IMR-90 (cell line): ENCODE data around the gene CPNE4. TPM values are rescaled to one million over a fixed set of nuclear protein-coding genes. Genes with fewer than 3 reads are reported as not detected.

Source experiments
- ATAC-seq: fragments of 200-7000 bp; cut with Tn5 transposase; 2 replicates; pipeline ENCODE4 v1.9.1; 2020; ENCODE audit warnings: low read depth, mild to moderate bottlenecking, moderate library complexity
- BruUV-seq: library from RNA; stranded (reverse); fragments of 400-500 nt; replicated peaks from 2 replicates; lab custom pipeline; 2021; lab: Mats Ljungman, UMichigan
- CTCF ChIA-PET: fragments of 300-600 bp; formaldehyde crosslinking; extraction: SDS; loops from one replicate; lab custom pipeline; 2021; ENCODE audit warnings: antibody characterized with exemption; lab: Yijun Ruan, JAX
- POLR2A ChIA-PET: fragments of 300-600 bp; sonication (Branson Sonifier 250); formaldehyde crosslinking; loops from one replicate; lab custom pipeline; 2022; ENCODE audit warnings: antibody characterized with exemption; ENCODE audit not compliant: unreplicated experiment; lab: Charles Lee
- DNase-seq: peaks from one replicate; pipeline ENCODE4 v3.0.0; 2013
- H2AFZ ChIP-seq: replicated peaks from 2 replicates; pipeline ENCODE3; 2013; ENCODE audit warnings: low read length, mild to moderate bottlenecking; ENCODE audit not compliant: poor library complexity
- H2AK5ac ChIP-seq: 2 replicates; pipeline ENCODE4 v1.6.1; 2013; ENCODE audit warnings: low read depth, low read length, inconsistent platforms
- H2AK9ac ChIP-seq: replicated peaks from 2 replicates; pipeline ENCODE3; 2013; ENCODE audit warnings: mild to moderate bottlenecking, low read depth, low read length, moderate library complexity; ENCODE audit not compliant: poor library complexity
- H2BK120ac ChIP-seq: 2 replicates; pipeline ENCODE4 v1.6.1; 2013; ENCODE audit warnings: low read depth, low read length, inconsistent platforms
- H2BK15ac ChIP-seq: 3 replicates; pipeline ENCODE4 v1.6.1; 2013; ENCODE audit warnings: low read depth, low read length, inconsistent platforms
- H2BK20ac ChIP-seq: 2 replicates; pipeline ENCODE4 v1.6.1; 2013; ENCODE audit warnings: low read depth, mild to moderate bottlenecking, inconsistent platforms, low read length, moderate library complexity
- H2BK5ac ChIP-seq: 2 replicates; pipeline ENCODE4 v1.6.1; 2013; ENCODE audit warnings: mild to moderate bottlenecking, low read depth, low read length, inconsistent platforms; ENCODE audit not compliant: poor library complexity, severe bottlenecking
- H3K14ac ChIP-seq: replicated peaks from 2 replicates; pipeline ENCODE4 v1.6.1; 2013; ENCODE audit warnings: low read depth, low read length, inconsistent platforms
- H3K18ac ChIP-seq: 2 replicates; pipeline ENCODE4 v1.6.1; 2013; ENCODE audit warnings: low read depth, low read length, control low read depth
- H3K23ac ChIP-seq: 2 replicates; pipeline ENCODE4 v1.6.1; 2013; ENCODE audit warnings: low read depth, low read length, inconsistent platforms
- H3K27ac ChIP-seq: 2 replicates; pipeline ENCODE4 v1.5.1; 2013; ENCODE audit warnings: mild to moderate bottlenecking, control low read depth, low read length; ENCODE audit not compliant: insufficient read depth
- H3K27me3 ChIP-seq: 2 replicates; pipeline ENCODE4 v1.6.1; 2013; ENCODE audit warnings: low read length; ENCODE audit not compliant: control insufficient read depth, insufficient read depth
- H3K36me3 ChIP-seq: 2 replicates; pipeline ENCODE4 v1.6.1; 2013; ENCODE audit warnings: low read length, mixed read lengths; ENCODE audit not compliant: control insufficient read depth, insufficient read depth
- H3K4ac ChIP-seq: 2 replicates; pipeline ENCODE4 v1.6.1; 2013; ENCODE audit warnings: low read depth, low read length, inconsistent platforms
- H3K4me1 ChIP-seq: 2 replicates; pipeline ENCODE4 v1.6.1; 2013; ENCODE audit warnings: low read length, mixed read lengths; ENCODE audit not compliant: control insufficient read depth, insufficient read depth
- H3K4me2 ChIP-seq: 2 replicates; pipeline ENCODE4 v1.6.1; 2013; ENCODE audit warnings: low read depth, mild to moderate bottlenecking, control low read depth, low read length, moderate library complexity
- H3K4me3 ChIP-seq: 2 replicates; pipeline ENCODE4 v1.5.1; 2013; ENCODE audit warnings: low read depth, mild to moderate bottlenecking, control low read depth, low read length, moderate library complexity; ENCODE audit not compliant: insufficient read depth
- H3K56ac ChIP-seq: 2 replicates; pipeline ENCODE4 v1.6.1; 2013; ENCODE audit warnings: low read length, inconsistent platforms; ENCODE audit not compliant: insufficient read depth; ENCODE audit errors: extremely low read depth
- H3K79me1 ChIP-seq, 2 experiments: 2 replicates each; pipeline ENCODE4 v1.6.1; 2013; ENCODE audit warnings: low read length in 2 of 2, inconsistent platforms in 1 of 2, low read depth in 1 of 2
- H3K9ac ChIP-seq: 2 replicates; pipeline ENCODE4 v1.6.1; 2013; ENCODE audit warnings: low read depth, low read length, control low read depth
- H3K9me1 ChIP-seq: 2 replicates; pipeline ENCODE4 v1.6.1; 2013; ENCODE audit warnings: low read length, inconsistent platforms; ENCODE audit not compliant: insufficient read depth
- H3K9me3 ChIP-seq: 2 replicates; pipeline ENCODE4 v1.6.1; 2013; ENCODE audit warnings: low read length; ENCODE audit not compliant: control insufficient read depth, insufficient read depth
- H4K20me1 ChIP-seq: 2 replicates; pipeline ENCODE4 v1.6.1; 2013; ENCODE audit warnings: low read length, inconsistent platforms; ENCODE audit not compliant: insufficient read depth
- H4K5ac ChIP-seq: 2 replicates; pipeline ENCODE4 v1.6.1; 2013; ENCODE audit warnings: mild to moderate bottlenecking, low read depth, low read length, control low read depth
- H4K8ac ChIP-seq, 2 experiments: 2 replicates each; pipeline ENCODE4 v1.6.1; 2013; ENCODE audit warnings: low read depth in 2 of 2, low read length in 2 of 2, control low read depth in 1 of 2, inconsistent platforms in 1 of 2
- H4K91ac ChIP-seq: 2 replicates; pipeline ENCODE4 v1.6.1; 2013; ENCODE audit warnings: low read depth, low read length, inconsistent platforms; ENCODE audit not compliant: insufficient read depth
- BHLHE40 ChIP-seq: fragments of 150-350 bp; IDR thresholded peaks from 2 replicates; pipeline ENCODE4 v1.6.1; 2016; ENCODE audit warnings: mild to moderate bottlenecking, low read depth, low read length
- CHD1 ChIP-seq: IDR thresholded peaks from 2 replicates; pipeline ENCODE4 v1.6.1; 2012; ENCODE audit warnings: low read depth, low read length, improper control_type of control experiment
- NFE2L2 ChIP-seq: fragments of 150-350 bp; IDR thresholded peaks from 2 replicates; pipeline ENCODE4 v1.6.1; 2016; ENCODE audit warnings: low read depth, mild to moderate bottlenecking, low read length
- POLR2A ChIP-seq: IDR thresholded peaks from 2 replicates; pipeline ENCODE4 v1.6.1; 2012; ENCODE audit warnings: mild to moderate bottlenecking, low read depth, low read length
- RCOR1 ChIP-seq: IDR thresholded peaks from 2 replicates; pipeline ENCODE4 v1.6.1; 2012; ENCODE audit warnings: mild to moderate bottlenecking, low read length, improper control_type of control experiment; ENCODE audit not compliant: insufficient replicate concordance
- SMC3 ChIP-seq: fragments of 150-350 bp; IDR thresholded peaks from 2 replicates; pipeline ENCODE4 v1.6.1; 2016; ENCODE audit warnings: low read depth, mild to moderate bottlenecking, antibody characterized with exemption, low read length, moderate library complexity
- WGBS, 2 experiments: methylation state at CpG; one replicate each; pipeline versions ENCODE4 v1.1.5 to v1.1.7; 2013; ENCODE audit warnings: missing lambda C conversion rate in 2 of 2; ENCODE audit not compliant: insufficient read length in 1 of 2; ENCODE audit errors: extremely low coverage in 2 of 2; 5-methylcytosine and 5-hydroxymethylcytosine counted together
- dilution Hi-C: fragments of 300-500 bp; cut with HindIII; formaldehyde crosslinking; loops from one replicate; pipeline ENCODE4 v1.14.3; 2018; ENCODE audit warnings: low sequenced_read_pairs; ENCODE audit not compliant: unreplicated experiment
- in situ Hi-C: fragments of 300-500 bp; cut with MboI; formaldehyde crosslinking; loops from 3 replicates; pipeline ENCODE4 v1.14.3; 2019; ENCODE audit warnings: low sequenced_read_pairs, inconsistent platforms, mixed read lengths
- intact Hi-C: fragments of 100-400 bp; cut with micrococcal nuclease; formaldehyde crosslinking; loops from 2 replicates; pipeline ENCODE4 v1.10.0; 2022
- polyA plus RNA-seq, 3 experiments: library from polyadenylated mRNA; depleted of rRNA; stranded (reverse); fragments of >200 nt; gene quantifications; 2 replicates each; pipeline ENCODE4 v1.2.3, GENCODE V29; 2012; ENCODE audit warnings: low replicate concordance in 1 of 3
- total RNA-seq: library from RNA; depleted of rRNA; stranded (reverse); fragments of >200 nt; gene quantifications from 2 replicates; pipeline ENCODE4 v1.2.3, GENCODE V29; 2012
- TF ChIP-seq, protein P1 (sequence below): fragments of 150-350 bp; IDR thresholded peaks from 2 replicates; pipeline ENCODE4 v1.6.1; 2017; ENCODE audit warnings: mild to moderate bottlenecking, antibody characterized with exemption, low read length, low read depth
- TF ChIP-seq, protein P2 (sequence below): fragments of 150-350 bp; IDR thresholded peaks from 2 replicates; pipeline ENCODE4 v1.6.1; 2016; ENCODE audit warnings: low read depth, mild to moderate bottlenecking, low read length, moderate library complexity, borderline replicate concordance
- TF ChIP-seq, protein P3 (sequence below): conservative IDR thresholded peaks from 2 replicates; pipeline ENCODE4 v1.5.1; 2012; ENCODE audit warnings: mild to moderate bottlenecking, low read depth, low read length, improper control_type of control experiment

CPNE4 gene
- total and polyA plus RNA-seq, 2 of the 4 experiments (the other 2 are of a cell fraction) = not detected

DNA sequence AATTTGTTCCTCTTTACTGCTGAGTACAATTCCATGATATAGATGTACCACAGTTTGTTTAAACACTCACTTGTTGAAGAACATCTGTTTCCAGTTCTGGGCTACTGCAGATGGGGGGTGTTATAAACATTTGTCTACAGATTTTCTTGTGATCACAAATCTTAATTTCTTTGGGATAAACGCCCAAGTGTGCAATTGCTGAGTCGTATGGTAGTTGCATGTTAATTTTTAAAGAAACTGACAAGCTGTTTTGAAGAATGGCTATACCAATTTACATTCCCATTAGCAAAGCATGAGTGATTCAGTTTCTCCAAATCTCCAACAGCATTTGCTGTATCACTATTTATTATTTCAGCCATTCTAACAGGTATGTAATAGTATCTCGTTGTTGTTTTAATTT, 290.0 kb downstream of the CPNE4 start:
- no peak overlapping the region for H3K4me3 ChIP-seq
- no peak for DNase-seq
- no peaks in the 10 kb centered on the region for H3K9me1 ChIP-seq
- no peaks in the 10 kb centered on the region for H3K9me3 ChIP-seq
- H2BK120ac ChIP-seq = no peak overlapping the region
- H3K23ac ChIP-seq = no peak overlapping the region
- no peak for ATAC-seq
- H3K4ac ChIP-seq = no peak overlapping the region
- H2AK5ac ChIP-seq = no peak overlapping the region
- no peaks in the 10 kb centered on the region for H3K4me1 ChIP-seq
- H3K18ac ChIP-seq = no peak overlapping the region
- H3K36me3 ChIP-seq = no peaks in the 10 kb centered on the region
- no peak overlapping the region for H2BK20ac ChIP-seq
- no peaks in the 10 kb centered on the region for H3K27me3 ChIP-seq
- TF ChIP-seq NFE2L2 = no peak
- TF ChIP-seq, protein P1, sequence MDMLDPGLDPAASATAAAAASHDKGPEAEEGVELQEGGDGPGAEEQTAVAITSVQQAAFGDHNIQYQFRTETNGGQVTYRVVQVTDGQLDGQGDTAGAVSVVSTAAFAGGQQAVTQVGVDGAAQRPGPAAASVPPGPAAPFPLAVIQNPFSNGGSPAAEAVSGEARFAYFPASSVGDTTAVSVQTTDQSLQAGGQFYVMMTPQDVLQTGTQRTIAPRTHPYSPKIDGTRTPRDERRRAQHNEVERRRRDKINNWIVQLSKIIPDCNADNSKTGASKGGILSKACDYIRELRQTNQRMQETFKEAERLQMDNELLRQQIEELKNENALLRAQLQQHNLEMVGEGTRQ = no peak
- TF ChIP-seq POLR2A = no peak
- TF ChIP-seq, protein P2, sequence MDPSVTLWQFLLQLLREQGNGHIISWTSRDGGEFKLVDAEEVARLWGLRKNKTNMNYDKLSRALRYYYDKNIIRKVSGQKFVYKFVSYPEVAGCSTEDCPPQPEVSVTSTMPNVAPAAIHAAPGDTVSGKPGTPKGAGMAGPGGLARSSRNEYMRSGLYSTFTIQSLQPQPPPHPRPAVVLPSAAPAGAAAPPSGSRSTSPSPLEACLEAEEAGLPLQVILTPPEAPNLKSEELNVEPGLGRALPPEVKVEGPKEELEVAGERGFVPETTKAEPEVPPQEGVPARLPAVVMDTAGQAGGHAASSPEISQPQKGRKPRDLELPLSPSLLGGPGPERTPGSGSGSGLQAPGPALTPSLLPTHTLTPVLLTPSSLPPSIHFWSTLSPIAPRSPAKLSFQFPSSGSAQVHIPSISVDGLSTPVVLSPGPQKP = no peak
- TF ChIP-seq, protein P3, sequence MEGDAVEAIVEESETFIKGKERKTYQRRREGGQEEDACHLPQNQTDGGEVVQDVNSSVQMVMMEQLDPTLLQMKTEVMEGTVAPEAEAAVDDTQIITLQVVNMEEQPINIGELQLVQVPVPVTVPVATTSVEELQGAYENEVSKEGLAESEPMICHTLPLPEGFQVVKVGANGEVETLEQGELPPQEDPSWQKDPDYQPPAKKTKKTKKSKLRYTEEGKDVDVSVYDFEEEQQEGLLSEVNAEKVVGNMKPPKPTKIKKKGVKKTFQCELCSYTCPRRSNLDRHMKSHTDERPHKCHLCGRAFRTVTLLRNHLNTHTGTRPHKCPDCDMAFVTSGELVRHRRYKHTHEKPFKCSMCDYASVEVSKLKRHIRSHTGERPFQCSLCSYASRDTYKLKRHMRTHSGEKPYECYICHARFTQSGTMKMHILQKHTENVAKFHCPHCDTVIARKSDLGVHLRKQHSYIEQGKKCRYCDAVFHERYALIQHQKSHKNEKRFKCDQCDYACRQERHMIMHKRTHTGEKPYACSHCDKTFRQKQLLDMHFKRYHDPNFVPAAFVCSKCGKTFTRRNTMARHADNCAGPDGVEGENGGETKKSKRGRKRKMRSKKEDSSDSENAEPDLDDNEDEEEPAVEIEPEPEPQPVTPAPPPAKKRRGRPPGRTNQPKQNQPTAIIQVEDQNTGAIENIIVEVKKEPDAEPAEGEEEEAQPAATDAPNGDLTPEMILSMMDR = no peak
- TF ChIP-seq BHLHE40 = no peak
- no peak for TF ChIP-seq CHD1
- TF ChIP-seq RCOR1 = no peak
- TF ChIP-seq SMC3 = no peak
- ChIA-PET POLR2A (no interaction called here), CTCF (no interaction called here)
- no peak overlapping the region for H2BK15ac ChIP-seq
- H3K27ac ChIP-seq = no peak overlapping the region
- no peak overlapping the region for H3K4me2 ChIP-seq
- in situ Hi-C loops (no loop called here), dilution Hi-C loops (no loop called here), intact Hi-C loops (no loop called here)
- no peak overlapping the region for H2AFZ ChIP-seq
- no peak overlapping the region for H3K14ac ChIP-seq
- no peak overlapping the region for H2AK9ac ChIP-seq
- H4K8ac ChIP-seq = no peak overlapping the region
- no peaks in the 10 kb centered on the region for H4K20me1 ChIP-seq
- H4K91ac ChIP-seq = no peak overlapping the region
- H4K5ac ChIP-seq = no peak overlapping the region
- H3K9ac ChIP-seq = no peak overlapping the region
- no TSS peak for BruUV-seq
- no peak overlapping the region for H3K56ac ChIP-seq
- no CpG with 5 or more reads among the region's 3 CpGs for WGBS, 2 experiments
- H2BK5ac ChIP-seq = no peak overlapping the region
- H3K79me1 ChIP-seq = no peaks in the 10 kb centered on the region
